ENCODE data around the gene LUZP1. TPM values are rescaled to one million over a fixed set of nuclear protein-coding genes. Genes with fewer than 3 reads are reported as not detected.

Gene LUZP1
- total and polyA plus RNA-seq, 2 experiments from 2014 or later: 45.7 to 152 TPM

GRCh38 chr1:23065385-23065784 is 103.3 kb downstream of the LUZP1 start:
- Histone ChIP-seq H3K27me3 (ENCODE audit: insufficient read depth) (no peaks in the 10 kb centered on the region), H3K79me2 (replicated peaks; ENCODE audit: insufficient read depth) (peaks cover 50% of the 10 kb centered on the region), H3K4me1 (ENCODE audit: insufficient read depth) (no peaks in the 10 kb centered on the region), H3K36me3 (ENCODE audit: insufficient read depth) (peaks cover 35% of the 10 kb centered on the region), H3K4me2 (no peak overlapping the region), H4K20me1 (replicated peaks; ENCODE audit: insufficient read depth) (peaks cover 19% of the 10 kb centered on the region; the same call in 1 of the 2 replicates), H3K27ac (ENCODE audit: low read depth) (no peak overlapping the region), H3F3A (replicated peaks; ENCODE audit: low read depth) (no peaks in the 10 kb centered on the region), H2AFZ (no peak overlapping the region), H3K4me3 (no peak overlapping the region), H3K9me2 (ENCODE audit: insufficient read depth) (no peaks in the 10 kb centered on the region)
- Mint-ChIP-seq H3K4me3 (no peak overlapping the region), H3K9me3 (no peaks in the 10 kb centered on the region), H3K4me1 (no peaks in the 10 kb centered on the region), H3K36me3 (ENCODE audit: low read depth) (peaks cover 83% of the 10 kb centered on the region), H3K27me3 (ENCODE audit: insufficient read depth, low read depth, poor library complexity) (peaks cover 1% of the 10 kb centered on the region), H3K27ac (no peak overlapping the region)
- DNase-seq (ENCODE audit: low spot score) (no peak), ATAC-seq (no peak)
- TF ChIP-seq CREB1 (CRISPR knock-in tag; IDR thresholded peaks at IDR 0.05; ENCODE audit: low read depth) (no peak), EZH2 (IDR thresholded peaks at IDR 0.05; ENCODE audit: low read depth, unreplicated experiment) (no peak), ZNF331 (CRISPR knock-in tag; IDR thresholded peaks at IDR 0.05; ENCODE audit: low read depth) (no peak), STAT1 (IDR thresholded peaks at IDR 0.05; ENCODE audit: unreplicated experiment) (no peak)

GRCh38 chr1:23062271-23062670 is 106.4 kb downstream of the LUZP1 start:
- Mint-ChIP-seq H3K4me1 (no peaks in the 10 kb centered on the region), H3K27ac (no peak overlapping the region)

GRCh38 chr1:23057301-23057700 is 111.4 kb downstream of the LUZP1 start:
- no peak overlapping the region for H3K4me3 Mint-ChIP-seq
- peaks cover 42% of the 10 kb centered on the region for H4K20me1 ChIP-seq (replicated peaks; ENCODE audit: insufficient read depth)
- peaks cover under 1% of the 10 kb centered on the region; the same call in 1 of the 2 replicates for H3K4me1 ChIP-seq (ENCODE audit: insufficient read depth)
- ATAC-seq (no peak), DNase-seq (ENCODE audit: low spot score) (no peak)
- TF ChIP-seq CREB1 (CRISPR knock-in tag; IDR thresholded peaks at IDR 0.05; ENCODE audit: low read depth) (no peak), EZH2phosphoT487 (IDR thresholded peaks at IDR 0.05; ENCODE audit: unreplicated experiment) (no peak), ZNF462 (CRISPR knock-in tag; IDR thresholded peaks at IDR 0.05) (no peak), JUNB (IDR thresholded peaks at IDR 0.05; ENCODE audit: unreplicated experiment) (no peak), ZNF114 (CRISPR knock-in tag; IDR thresholded peaks at IDR 0.05) (no peak), POLR2AphosphoS5 (IDR thresholded peaks at IDR 0.05; ENCODE audit: low read depth) (no peak), ZNF331 (CRISPR knock-in tag; IDR thresholded peaks at IDR 0.05; ENCODE audit: low read depth) (no peak)
- no peak overlapping the region for H3K27ac ChIP-seq (ENCODE audit: low read depth)
- H3K27me3 Mint-ChIP-seq (ENCODE audit: insufficient read depth, low read depth, poor library complexity): peaks cover 2% of the 10 kb centered on the region
- peaks cover 68% of the 10 kb centered on the region for H3K36me3 ChIP-seq (ENCODE audit: insufficient read depth)
- H3K4me3 ChIP-seq: no peak overlapping the region
- no peaks in the 10 kb centered on the region for H3F3A ChIP-seq (replicated peaks; ENCODE audit: low read depth)
- H3K27me3 ChIP-seq (ENCODE audit: insufficient read depth): no peaks in the 10 kb centered on the region
- no peaks in the 10 kb centered on the region for H3K9me2 ChIP-seq (ENCODE audit: insufficient read depth)
- no peak overlapping the region for H3K27ac Mint-ChIP-seq
- peaks cover 82% of the 10 kb centered on the region for H3K36me3 Mint-ChIP-seq (ENCODE audit: low read depth)
- H3K79me2 ChIP-seq (replicated peaks; ENCODE audit: insufficient read depth): peaks cover 31% of the 10 kb centered on the region
- peaks cover 4% of the 10 kb centered on the region; the same call in 2 of the 3 replicates for H3K4me1 Mint-ChIP-seq
- H3K4me2 ChIP-seq: no peak overlapping the region
- no peak overlapping the region for H2AFZ ChIP-seq
- H3K9me3 Mint-ChIP-seq: no peaks in the 10 kb centered on the region

More at GRCh38 chr1:23062271-23062670, 106.4 kb downstream of the LUZP1 start:
- H3K9me3 Mint-ChIP-seq: no peaks in the 10 kb centered on the region
- peaks cover 45% of the 10 kb centered on the region for H3K79me2 ChIP-seq (replicated peaks; ENCODE audit: insufficient read depth)
- no peaks in the 10 kb centered on the region for H3F3A ChIP-seq (replicated peaks; ENCODE audit: low read depth)
- H3K4me2 ChIP-seq: no peak overlapping the region
- no peak overlapping the region for H3K27ac ChIP-seq (ENCODE audit: low read depth)
- no peaks in the 10 kb centered on the region for H3K27me3 ChIP-seq (ENCODE audit: insufficient read depth)
- peaks cover 41% of the 10 kb centered on the region for H3K36me3 ChIP-seq (ENCODE audit: insufficient read depth)
- H3K36me3 Mint-ChIP-seq (ENCODE audit: low read depth): peaks cover 85% of the 10 kb centered on the region
- no peak for TF ChIP-seq ZNF331 (CRISPR knock-in tag; IDR thresholded peaks at IDR 0.05; ENCODE audit: low read depth)
- no peak overlapping the region for H3K4me3 Mint-ChIP-seq
- H3K27me3 Mint-ChIP-seq (ENCODE audit: insufficient read depth, low read depth, poor library complexity): peaks cover 2% of the 10 kb centered on the region
- H3K4me1 ChIP-seq (ENCODE audit: insufficient read depth): no peaks in the 10 kb centered on the region
- no peak overlapping the region for H3K4me3 ChIP-seq
- no peak overlapping the region for H2AFZ ChIP-seq
- DNase-seq (ENCODE audit: low spot score) (no peak), ATAC-seq (no peak)
- H4K20me1 ChIP-seq (replicated peaks; ENCODE audit: insufficient read depth): peaks cover 36% of the 10 kb centered on the region; the same call in 1 of the 2 replicates
- H3K9me2 ChIP-seq (ENCODE audit: insufficient read depth): no peaks in the 10 kb centered on the region

Data from GM23338 (cell line).